ENCODE data around the gene EP400.

Gene EP400

GRCh38 chr12:132004946-132005345 lies 55.2 kb downstream of the EP400 start:
- no peaks in the 10 kb centered on the region for H3K9me3 ChIP-seq (replicated peaks; ENCODE audit: low read length)
- H3K36me3 ChIP-seq (ENCODE audit: insufficient read depth, low read length) = peaks cover 33% of the 10 kb centered on the region
- H3K4me3 ChIP-seq (ENCODE audit: low read length) = no peak overlapping the region
- H3K4me1 ChIP-seq (ENCODE audit: control insufficient read depth, insufficient read depth, low read length) = peaks cover 12% of the 10 kb centered on the region
- no peaks in the 10 kb centered on the region for H3K27me3 ChIP-seq (ENCODE audit: control insufficient read depth, insufficient read depth, low read length)
- H3K4me2 ChIP-seq (ENCODE audit: low read length) = no peak overlapping the region
- H3K9ac ChIP-seq (ENCODE audit: low read depth, low read length) = no peak overlapping the region

- Histone ChIP-seq H3K4me2 (ENCODE audit: low read length) (no peak overlapping the region), H3K4me3 (ENCODE audit: low read length) (no peak overlapping the region), H3K4me1 (ENCODE audit: control insufficient read depth, insufficient read depth, low read length) (peaks cover 12% of the 10 kb centered on the region), H3K9ac (ENCODE audit: low read depth, low read length) (no peak overlapping the region), H3K36me3 (ENCODE audit: insufficient read depth, low read length) (peaks cover 35% of the 10 kb centered on the region), H3K27me3 (ENCODE audit: control insufficient read depth, insufficient read depth, low read length) (no peaks in the 10 kb centered on the region), H3K9me3 (replicated peaks; ENCODE audit: low read length) (no peaks in the 10 kb centered on the region)
Measured at GRCh38 chr12:132006056-132006680, 56.4 kb downstream of the EP400 start.

- peaks cover 42% of the 10 kb centered on the region for H3K36me3 ChIP-seq (ENCODE audit: insufficient read depth, low read length)
- no peak overlapping the region for H3K4me3 ChIP-seq (ENCODE audit: low read length)
- no peak overlapping the region for H3K4me2 ChIP-seq (ENCODE audit: low read length)
- H3K4me1 ChIP-seq (ENCODE audit: control insufficient read depth, insufficient read depth, low read length) = peaks cover 12% of the 10 kb centered on the region
- no peaks in the 10 kb centered on the region for H3K27me3 ChIP-seq (ENCODE audit: control insufficient read depth, insufficient read depth, low read length)
- no peaks in the 10 kb centered on the region for H3K9me3 ChIP-seq (replicated peaks; ENCODE audit: low read length)
- H3K9ac ChIP-seq (ENCODE audit: low read depth, low read length) = no peak overlapping the region
Measured at GRCh38 chr12:132007041-132007440, 57.3 kb downstream of the EP400 start.

DNA sequence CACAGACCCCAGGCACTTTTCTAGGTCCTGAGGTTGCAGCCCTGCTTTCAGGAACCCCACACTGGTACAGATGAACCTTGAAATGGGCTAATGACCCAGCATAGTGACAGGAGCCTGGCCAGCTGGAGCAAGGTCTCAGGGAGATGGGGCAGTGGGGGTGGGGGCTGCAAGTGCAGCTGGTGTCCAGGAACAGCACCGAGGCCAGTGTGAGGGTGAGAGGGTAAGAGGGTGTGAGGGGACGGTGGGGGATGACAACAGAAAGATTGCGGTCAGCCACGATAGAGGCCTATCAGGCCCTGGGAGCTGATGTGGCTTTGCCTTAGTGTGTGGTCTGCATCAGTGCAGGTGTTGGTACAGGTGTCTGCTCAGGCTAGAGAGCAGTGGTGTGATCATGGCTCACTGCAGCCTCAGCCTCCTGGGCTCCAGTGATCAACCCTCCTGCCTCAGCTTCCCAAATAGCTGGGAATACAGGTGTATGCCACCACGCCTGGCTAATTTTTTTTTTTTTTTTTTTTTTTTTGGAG lies 59.7 kb downstream of the EP400 start:
- H3K4me2 ChIP-seq (ENCODE audit: low read length) = no peak overlapping the region
- H3K4me1 ChIP-seq (ENCODE audit: control insufficient read depth, insufficient read depth, low read length) = peaks cover 4% of the 10 kb centered on the region
- no peak overlapping the region for H3K4me3 ChIP-seq (ENCODE audit: low read length)
- peaks cover 59% of the 10 kb centered on the region for H3K36me3 ChIP-seq (ENCODE audit: insufficient read depth, low read length)
- no peaks in the 10 kb centered on the region for H3K27me3 ChIP-seq (ENCODE audit: control insufficient read depth, insufficient read depth, low read length)
- H3K9me3 ChIP-seq (replicated peaks; ENCODE audit: low read length) = no peaks in the 10 kb centered on the region
- H3K9ac ChIP-seq (ENCODE audit: low read depth, low read length) = no peak overlapping the region

GRCh38 chr12:132012919-132013568 lies 63.3 kb downstream of the EP400 start:
- H3K36me3 ChIP-seq (ENCODE audit: insufficient read depth, low read length) = peaks cover 67% of the 10 kb centered on the region
- no peak overlapping the region for H3K9ac ChIP-seq (ENCODE audit: low read depth, low read length)
- peaks cover 4% of the 10 kb centered on the region for H3K4me1 ChIP-seq (ENCODE audit: control insufficient read depth, insufficient read depth, low read length)
- H3K27me3 ChIP-seq (ENCODE audit: control insufficient read depth, insufficient read depth, low read length) = no peaks in the 10 kb centered on the region
- H3K9me3 ChIP-seq (replicated peaks; ENCODE audit: low read length) = no peaks in the 10 kb centered on the region
- no peak overlapping the region for H3K4me2 ChIP-seq (ENCODE audit: low read length)
- no peak overlapping the region for H3K4me3 ChIP-seq (ENCODE audit: low read length)

- peaks cover 77% of the 10 kb centered on the region for H3K36me3 ChIP-seq (ENCODE audit: insufficient read depth, low read length)
Measured at GRCh38 chr12:132014092-132014914, 64.6 kb downstream of the EP400 start.

DNA sequence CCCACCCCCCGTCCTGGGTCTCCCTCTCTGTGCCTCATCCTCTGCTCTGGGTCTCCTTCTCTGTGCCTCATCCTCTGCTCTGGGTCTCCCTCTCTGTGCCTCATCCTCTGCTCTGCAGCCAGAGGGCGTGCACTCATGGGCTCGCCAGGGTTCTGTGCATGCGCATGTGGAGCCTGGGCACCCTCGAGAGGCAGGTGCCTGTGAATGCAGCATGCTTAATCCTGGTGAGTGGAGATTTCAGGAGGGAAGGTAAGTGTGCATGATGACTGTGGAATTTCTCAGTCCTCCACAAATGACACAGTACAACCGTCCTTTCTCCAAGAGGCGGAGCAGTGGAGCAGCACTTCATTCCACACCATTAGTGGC lies 65.2 kb downstream of the EP400 start:
- Histone ChIP-seq H3K4me1 (ENCODE audit: control insufficient read depth, insufficient read depth, low read length) (peaks cover 4% of the 10 kb centered on the region), H3K4me3 (ENCODE audit: low read length) (no peak overlapping the region), H3K4me2 (ENCODE audit: low read length) (no peak overlapping the region), H3K27me3 (ENCODE audit: control insufficient read depth, insufficient read depth, low read length) (no peaks in the 10 kb centered on the region), H3K36me3 (ENCODE audit: insufficient read depth, low read length) (peaks cover 82% of the 10 kb centered on the region), H3K9ac (ENCODE audit: low read depth, low read length) (no peak overlapping the region), H3K9me3 (replicated peaks; ENCODE audit: low read length) (no peaks in the 10 kb centered on the region)

More at GRCh38 chr12:132014092-132014914, 64.6 kb downstream of the EP400 start:
- no peak overlapping the region for H3K9ac ChIP-seq (ENCODE audit: low read depth, low read length)
- no peak overlapping the region for H3K4me2 ChIP-seq (ENCODE audit: low read length)
- H3K9me3 ChIP-seq (replicated peaks; ENCODE audit: low read length) = no peaks in the 10 kb centered on the region
- H3K4me3 ChIP-seq (ENCODE audit: low read length) = no peak overlapping the region
- H3K4me1 ChIP-seq (ENCODE audit: control insufficient read depth, insufficient read depth, low read length) = peaks cover 4% of the 10 kb centered on the region
- no peaks in the 10 kb centered on the region for H3K27me3 ChIP-seq (ENCODE audit: control insufficient read depth, insufficient read depth, low read length)

DNA sequence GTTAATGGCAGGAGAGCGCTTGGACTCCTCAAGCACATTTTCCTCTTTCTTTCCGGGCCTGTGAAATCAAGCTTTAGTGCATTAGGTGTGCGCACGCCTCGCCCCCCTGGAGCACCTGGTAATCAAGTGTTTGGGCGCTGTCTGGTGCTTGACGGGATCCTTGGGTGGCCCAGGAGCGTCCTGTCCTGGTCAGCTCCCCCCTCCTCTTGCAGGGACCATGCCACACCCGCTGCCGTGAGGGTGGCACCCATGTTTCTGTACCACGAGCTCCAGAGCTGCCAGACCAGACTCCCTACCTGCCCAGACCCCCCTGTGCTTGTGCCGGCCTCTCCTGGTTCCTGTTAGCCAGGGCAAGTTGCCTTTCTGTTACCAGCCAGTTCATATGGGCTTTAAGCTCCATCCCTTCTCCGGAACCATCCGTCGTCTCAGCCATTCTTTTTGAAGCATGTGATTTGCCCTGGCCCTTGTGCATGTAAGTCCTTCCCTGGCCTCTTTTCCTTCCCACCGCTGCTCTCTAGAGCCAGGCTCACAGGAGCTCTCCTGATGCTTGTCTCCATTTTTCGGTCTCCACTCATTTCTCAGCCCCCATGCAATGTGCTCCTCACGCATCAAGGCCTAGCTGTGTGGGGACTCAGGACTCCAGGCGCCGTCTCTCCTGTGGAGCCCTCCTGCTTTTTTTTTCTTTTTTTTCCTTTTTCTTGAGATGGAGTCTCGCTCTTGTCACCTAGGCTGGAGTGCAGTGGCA lies 66.1 kb downstream of the EP400 start:
- peaks cover 88% of the 10 kb centered on the region for H3K36me3 ChIP-seq (ENCODE audit: insufficient read depth, low read length)
- peaks cover 4% of the 10 kb centered on the region for H3K4me1 ChIP-seq (ENCODE audit: control insufficient read depth, insufficient read depth, low read length)
- no peak overlapping the region for H3K9ac ChIP-seq (ENCODE audit: low read depth, low read length)
- no peak overlapping the region for H3K4me2 ChIP-seq (ENCODE audit: low read length)
- H3K9me3 ChIP-seq (replicated peaks; ENCODE audit: low read length) = no peaks in the 10 kb centered on the region
- H3K27me3 ChIP-seq (ENCODE audit: control insufficient read depth, insufficient read depth, low read length) = no peaks in the 10 kb centered on the region
- no peak overlapping the region for H3K4me3 ChIP-seq (ENCODE audit: low read length)

- Histone ChIP-seq H3K9me3 (replicated peaks; ENCODE audit: low read length) (no peaks in the 10 kb centered on the region), H3K27me3 (ENCODE audit: control insufficient read depth, insufficient read depth, low read length) (no peaks in the 10 kb centered on the region), H3K36me3 (ENCODE audit: insufficient read depth, low read length) (peaks cover 81% of the 10 kb centered on the region), H3K4me3 (ENCODE audit: low read length) (no peak overlapping the region), H3K9ac (ENCODE audit: low read depth, low read length) (no peak overlapping the region), H3K4me1 (ENCODE audit: control insufficient read depth, insufficient read depth, low read length) (peaks cover 4% of the 10 kb centered on the region), H3K4me2 (ENCODE audit: low read length) (no peak overlapping the region)
Measured at GRCh38 chr12:132018193-132018916, 68.6 kb downstream of the EP400 start.

- Histone ChIP-seq H3K36me3 (ENCODE audit: insufficient read depth, low read length) (peaks cover 77% of the 10 kb centered on the region), H3K4me2 (ENCODE audit: low read length) (no peak overlapping the region), H3K9ac (ENCODE audit: low read depth, low read length) (no peak overlapping the region), H3K4me1 (ENCODE audit: control insufficient read depth, insufficient read depth, low read length) (no peaks in the 10 kb centered on the region), H3K4me3 (ENCODE audit: low read length) (no peak overlapping the region), H3K9me3 (replicated peaks; ENCODE audit: low read length) (no peaks in the 10 kb centered on the region), H3K27me3 (ENCODE audit: control insufficient read depth, insufficient read depth, low read length) (no peaks in the 10 kb centered on the region)
Measured at GRCh38 chr12:132019891-132020290, 70.1 kb downstream of the EP400 start.

Measured in skeletal muscle satellite cell (primary cell).